Neural cell (in vitro differentiated cells): Measurements from ENCODE around the gene KLHDC4.

ENCODE experiments used
- CTCF ChIP-seq: fragments of 450-650 bp; IDR thresholded peaks from 2 replicates; pipeline ENCODE4 v1.5.1; 2014; ENCODE audit warnings: antibody characterized with exemption, mild to moderate bottlenecking, moderate library complexity; ENCODE audit not compliant: poor library complexity, severe bottlenecking
- EP300 ChIP-seq: fragments of 450-650 bp; conservative IDR thresholded peaks from 2 replicates; pipeline ENCODE4 v1.6.1; 2014; ENCODE audit warnings: antibody characterized with exemption, mild to moderate bottlenecking, moderate library complexity; ENCODE audit not compliant: poor library complexity, severe bottlenecking
- EZH2 ChIP-seq: fragments of 200-600, 300-800 bp; shearing (Covaris generic), sonication (generic); IDR thresholded peaks from 2 replicates; pipeline ENCODE4 v1.6.1; 2014; ENCODE audit warnings: antibody characterized with exemption, low read length, borderline replicate concordance, mild to moderate bottlenecking; ENCODE audit not compliant: insufficient read depth, poor library complexity, severe bottlenecking
- MXI1 ChIP-seq: fragments of 450-650 bp; conservative IDR thresholded peaks from 2 replicates; pipeline ENCODE4 v1.6.1; 2014; ENCODE audit warnings: antibody characterized with exemption, mild to moderate bottlenecking; ENCODE audit not compliant: poor library complexity, severe bottlenecking
- POLR2AphosphoS5 ChIP-seq: IDR thresholded peaks from 2 replicates; pipeline ENCODE4 v1.6.1; 2012
- RAD21 ChIP-seq: fragments of 450-650 bp; conservative IDR thresholded peaks from 2 replicates; pipeline ENCODE4 v1.6.1; 2014; ENCODE audit warnings: antibody characterized with exemption, mild to moderate bottlenecking, moderate library complexity
- REST ChIP-seq: IDR thresholded peaks from 2 replicates; pipeline ENCODE4 v1.6.1; 2012; ENCODE audit warnings: borderline replicate concordance
- SMC3 ChIP-seq: fragments of 450-650 bp; conservative IDR thresholded peaks from 2 replicates; pipeline ENCODE4 v1.6.1; 2014; ENCODE audit warnings: antibody characterized with exemption, mild to moderate bottlenecking, moderate library complexity; ENCODE audit not compliant: poor library complexity
- TAF1 ChIP-seq: IDR thresholded peaks from 2 replicates; pipeline ENCODE4 v1.6.1; 2012; ENCODE audit warnings: low read depth

GRCh38 chr16:87680272-87680644 is 85.5 kb downstream of the KLHDC4 start:
- TF ChIP-seq CTCF (no peak), POLR2AphosphoS5 (no peak), TAF1 (no peak), EP300 (no peak), EZH2 (no peak), RAD21 (no peak), MXI1 (no peak), REST (no peak), SMC3 (no peak)
